DND-41 (cell line): ENCODE data around the gene CYP4F22.

Experiments used
- CTCF ChIP-seq: IDR thresholded peaks from 2 replicates; pipeline ENCODE4 v1.5.1; 2012; ENCODE audit warnings: borderline replicate concordance, low read length, moderate library complexity, mild to moderate bottlenecking; ENCODE audit not compliant: poor library complexity, severe bottlenecking; ENCODE audit errors: extremely low read depth
- EZH2 ChIP-seq: IDR thresholded peaks from 3 replicates; pipeline ENCODE4 v1.6.1; 2012; ENCODE audit warnings: borderline replicate concordance, low read depth, mild to moderate bottlenecking, moderate library complexity, low read length, inconsistent platforms; ENCODE audit not compliant: severe bottlenecking

GRCh38 chr19:15548648-15549047, 40.3 kb downstream of the CYP4F22 start:
- TF ChIP-seq EZH2 (no peak), CTCF (no peak)
